ENCODE measurements around the gene NACC2. TPM values are rescaled to one million over a fixed set of nuclear protein-coding genes. Genes with fewer than 3 reads are reported as not detected.

Gene NACC2, protein sequence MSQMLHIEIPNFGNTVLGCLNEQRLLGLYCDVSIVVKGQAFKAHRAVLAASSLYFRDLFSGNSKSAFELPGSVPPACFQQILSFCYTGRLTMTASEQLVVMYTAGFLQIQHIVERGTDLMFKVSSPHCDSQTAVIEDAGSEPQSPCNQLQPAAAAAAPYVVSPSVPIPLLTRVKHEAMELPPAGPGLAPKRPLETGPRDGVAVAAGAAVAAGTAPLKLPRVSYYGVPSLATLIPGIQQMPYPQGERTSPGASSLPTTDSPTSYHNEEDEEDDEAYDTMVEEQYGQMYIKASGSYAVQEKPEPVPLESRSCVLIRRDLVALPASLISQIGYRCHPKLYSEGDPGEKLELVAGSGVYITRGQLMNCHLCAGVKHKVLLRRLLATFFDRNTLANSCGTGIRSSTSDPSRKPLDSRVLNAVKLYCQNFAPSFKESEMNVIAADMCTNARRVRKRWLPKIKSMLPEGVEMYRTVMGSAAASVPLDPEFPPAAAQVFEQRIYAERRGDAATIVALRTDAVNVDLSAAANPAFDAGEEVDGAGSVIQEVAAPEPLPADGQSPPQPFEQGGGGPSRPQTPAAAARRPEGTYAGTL
- 1 to 10 TPM; 2.1 to 6.2 (median 2.8) TPM for polyA plus RNA-seq

DNA sequence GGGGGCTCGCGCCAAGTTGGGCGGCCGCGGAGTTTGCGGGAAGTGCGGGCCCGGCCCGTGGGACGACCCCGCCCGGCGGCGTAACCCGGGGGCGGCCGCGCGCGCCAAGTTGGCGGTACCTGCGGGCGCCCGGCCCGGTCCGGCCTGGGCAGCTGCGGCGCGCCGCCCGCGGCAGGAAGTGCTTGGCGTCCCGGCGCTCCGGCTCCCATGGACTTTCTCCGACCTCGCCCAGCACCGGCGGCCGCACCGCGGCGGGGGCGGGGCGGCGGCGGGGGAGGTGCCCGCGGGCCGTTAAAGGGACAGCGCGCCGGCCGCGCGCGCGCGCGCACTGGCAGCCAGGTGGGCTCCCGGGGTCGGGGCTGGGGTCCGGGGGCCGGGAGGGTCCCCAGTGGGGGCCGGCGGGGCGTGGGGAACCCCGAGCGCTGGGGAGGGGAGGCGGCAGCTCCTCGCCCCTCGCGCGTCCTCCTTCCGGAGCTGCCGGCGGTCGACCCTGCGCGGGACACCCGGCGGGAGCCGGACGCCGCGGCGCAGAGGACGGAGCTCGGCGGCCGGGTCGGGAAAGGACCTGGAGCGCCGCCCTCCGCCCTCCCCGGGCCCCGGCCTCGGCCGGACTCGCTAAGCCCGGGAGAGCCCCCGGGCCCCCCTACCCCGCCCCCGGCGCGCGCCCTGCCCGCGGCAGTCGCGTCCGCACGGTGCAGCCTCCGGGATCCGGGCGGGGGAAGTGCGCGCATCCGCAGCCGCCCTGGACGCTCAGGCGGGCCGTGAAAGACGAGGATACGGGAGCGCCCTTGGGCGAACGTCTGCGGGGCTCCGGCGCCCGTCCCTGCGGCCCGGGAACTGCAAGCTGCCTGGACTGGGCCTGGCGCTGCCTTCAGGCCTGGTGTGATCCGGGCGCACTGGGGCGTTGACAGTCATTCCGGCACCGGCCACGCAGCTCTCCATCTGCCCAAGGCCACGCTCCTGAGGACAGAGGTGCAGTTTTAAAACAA is at the start of gene NACC2:
NACC2 (minus strand) TSS at position 220 of the 989 bp plus-strand sequence. CDS start 44,768 bp downstream, outside the sequence.
- H3K27me3 Mint-ChIP-seq (ENCODE audit: low read depth in 3 of 3), result peaks cover 0 to 13% (median 0%) of the 10 kb centered on the region in 3 donors
- peak; percentile 39 to 41 (median 40) for DNase-seq
- H3K27ac Mint-ChIP-seq, result peak within 1 kb of the TSS in 5 of 6 donors; percentile 34 to 73 (median 51)
- H3K4me1 Mint-ChIP-seq, result peaks cover 17 to 31% of the 10 kb centered on the region in 2 donors
- peak within 1 kb of the TSS; percentile 57 to 83 (median 75) for H3K4me3 Mint-ChIP-seq
- H3K36me3 Mint-ChIP-seq, result no peaks in the 10 kb centered on the region
- H3K9me3 Mint-ChIP-seq, result peaks cover 0 to 2% (median 0%) of the 10 kb centered on the region in 6 donors

DNA sequence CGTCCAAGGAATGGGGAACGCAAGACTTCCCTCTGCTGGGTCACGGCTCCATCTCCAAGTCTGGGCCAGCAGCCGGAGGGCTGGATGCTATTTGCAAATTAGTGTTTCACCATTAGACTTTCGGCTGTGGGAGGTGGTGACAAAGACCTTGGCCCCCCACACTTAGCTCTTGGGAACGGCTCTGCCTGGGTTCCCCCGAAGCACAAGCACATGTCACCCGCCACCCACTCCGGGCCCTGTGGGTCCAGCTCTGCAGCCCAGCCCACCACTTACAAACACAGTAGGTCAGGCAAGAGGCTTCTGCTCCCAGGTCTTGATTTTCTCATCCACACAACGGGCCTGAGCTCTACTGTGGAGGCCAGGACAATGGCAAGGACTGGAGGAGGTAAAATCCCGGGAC is 49.4 kb upstream of the NACC2 start:
- Mint-ChIP-seq H3K36me3 (no peaks in the 10 kb centered on the region), H3K27ac (no peak overlapping the region), H3K4me3 (no peak overlapping the region)

DNA sequence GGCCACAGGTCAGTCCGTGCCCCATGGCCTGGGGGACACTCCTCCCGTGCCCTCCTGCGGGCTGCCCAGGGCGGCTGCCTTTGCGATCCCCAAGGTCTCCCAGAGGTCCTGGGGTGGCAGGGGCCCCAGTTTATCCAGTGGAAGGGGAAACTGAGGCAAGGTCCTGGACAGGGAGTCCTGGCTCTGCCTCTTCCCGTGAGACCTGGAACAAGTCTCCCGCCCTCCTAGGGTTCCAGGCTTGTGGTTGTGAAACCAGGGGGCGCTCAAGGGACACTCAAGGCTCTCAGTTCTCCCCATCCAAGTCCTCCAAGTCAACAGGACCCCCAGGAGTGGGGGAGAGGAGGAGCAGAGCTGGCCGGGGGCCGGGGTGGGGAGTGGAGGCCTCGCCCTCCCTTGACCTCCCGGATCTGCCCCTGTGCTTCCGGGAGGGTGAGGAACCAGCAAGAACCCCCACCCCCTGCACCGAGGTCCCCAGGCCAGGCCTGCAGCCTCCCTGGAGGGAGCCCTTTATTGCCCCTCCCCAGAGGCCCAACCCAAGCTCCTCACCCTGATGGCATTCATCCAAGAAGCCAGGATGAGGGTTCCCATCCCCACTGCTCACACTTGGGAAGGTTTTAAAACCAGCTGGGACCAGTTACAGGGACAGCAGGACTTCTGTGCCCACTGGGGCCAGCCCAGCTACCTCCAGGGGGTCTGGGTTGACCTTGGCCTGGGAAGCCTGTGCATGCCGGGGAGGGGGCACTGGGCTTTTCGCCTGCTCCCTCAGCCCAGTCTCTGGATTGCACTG is 48.3 kb upstream of the NACC2 start:
- no peaks in the 10 kb centered on the region for H3K36me3 Mint-ChIP-seq
- H3K4me1 Mint-ChIP-seq, result no peaks in the 10 kb centered on the region
- no peak overlapping the region for H3K4me3 Mint-ChIP-seq
- H3K27me3 Mint-ChIP-seq (ENCODE audit: low read depth in 3 of 3), result peaks cover 2 to 6% (median 5%) of the 10 kb centered on the region in 3 donors
- H3K9me3 Mint-ChIP-seq, result no peaks in the 10 kb centered on the region
- H3K27ac Mint-ChIP-seq, result no peak overlapping the region
- DNase-seq, result no peak

More for the DNA sequence above, 49.4 kb upstream of the NACC2 start:
- no peaks in the 10 kb centered on the region for H3K4me1 Mint-ChIP-seq
- no peaks in the 10 kb centered on the region for H3K9me3 Mint-ChIP-seq
- no peak for DNase-seq
- peaks cover 2 to 6% (median 5%) of the 10 kb centered on the region in 3 donors for H3K27me3 Mint-ChIP-seq (ENCODE audit: low read depth in 3 of 3)

DNA sequence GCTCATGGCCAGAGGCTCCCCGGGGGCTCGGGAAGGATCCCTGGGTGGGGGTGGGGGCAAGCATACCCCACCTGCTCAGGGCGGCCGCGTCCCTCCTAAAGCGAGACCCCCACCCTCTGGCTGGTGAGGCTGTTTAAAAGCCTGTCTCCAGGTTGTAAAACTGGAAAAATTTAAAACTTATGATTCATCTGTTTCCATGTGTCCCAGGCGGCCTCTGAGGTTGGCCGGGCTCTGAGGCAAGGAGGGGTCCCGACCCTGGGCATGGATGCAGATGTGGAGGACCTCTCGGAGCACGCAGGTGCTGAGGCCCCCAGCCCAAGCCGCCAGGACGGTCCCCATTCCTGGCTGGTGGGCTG is 47.7 kb upstream of the NACC2 start:
- Mint-ChIP-seq H3K4me3 (no peak overlapping the region), H3K27me3 (ENCODE audit: low read depth in 3 of 3) (peaks cover 2 to 6% (median 5%) of the 10 kb centered on the region in 3 donors), H3K9me3 (no peaks in the 10 kb centered on the region), H3K36me3 (no peaks in the 10 kb centered on the region), H3K4me1 (no peaks in the 10 kb centered on the region), H3K27ac (no peak overlapping the region)
- DNase-seq, result no peak

DNA sequence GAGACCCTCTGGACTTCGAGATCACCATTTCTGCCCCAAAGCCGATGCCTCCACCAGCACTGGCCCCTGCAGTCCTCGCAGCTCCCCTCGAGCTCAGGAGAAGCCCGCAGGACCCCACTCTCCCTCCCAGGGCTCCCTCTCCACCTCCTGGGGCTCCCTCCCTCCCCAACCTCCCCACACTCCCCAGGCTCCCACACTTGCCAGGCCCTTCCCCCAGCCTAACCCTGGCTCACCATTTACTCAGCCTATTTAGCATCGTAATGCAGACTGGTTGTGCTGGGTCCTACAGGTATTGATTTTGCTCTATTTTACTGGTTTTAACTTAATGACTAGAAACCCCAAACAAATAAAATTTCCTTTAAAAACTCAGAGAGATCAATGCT is 47.3 kb upstream of the NACC2 start:
- Mint-ChIP-seq H3K27me3 (ENCODE audit: low read depth in 3 of 3) (peaks cover 2 to 6% (median 5%) of the 10 kb centered on the region in 3 donors), H3K9me3 (no peaks in the 10 kb centered on the region), H3K36me3 (no peaks in the 10 kb centered on the region), H3K27ac (no peak overlapping the region), H3K4me1 (no peaks in the 10 kb centered on the region), H3K4me3 (no peak overlapping the region)
- no peak for DNase-seq

DNA sequence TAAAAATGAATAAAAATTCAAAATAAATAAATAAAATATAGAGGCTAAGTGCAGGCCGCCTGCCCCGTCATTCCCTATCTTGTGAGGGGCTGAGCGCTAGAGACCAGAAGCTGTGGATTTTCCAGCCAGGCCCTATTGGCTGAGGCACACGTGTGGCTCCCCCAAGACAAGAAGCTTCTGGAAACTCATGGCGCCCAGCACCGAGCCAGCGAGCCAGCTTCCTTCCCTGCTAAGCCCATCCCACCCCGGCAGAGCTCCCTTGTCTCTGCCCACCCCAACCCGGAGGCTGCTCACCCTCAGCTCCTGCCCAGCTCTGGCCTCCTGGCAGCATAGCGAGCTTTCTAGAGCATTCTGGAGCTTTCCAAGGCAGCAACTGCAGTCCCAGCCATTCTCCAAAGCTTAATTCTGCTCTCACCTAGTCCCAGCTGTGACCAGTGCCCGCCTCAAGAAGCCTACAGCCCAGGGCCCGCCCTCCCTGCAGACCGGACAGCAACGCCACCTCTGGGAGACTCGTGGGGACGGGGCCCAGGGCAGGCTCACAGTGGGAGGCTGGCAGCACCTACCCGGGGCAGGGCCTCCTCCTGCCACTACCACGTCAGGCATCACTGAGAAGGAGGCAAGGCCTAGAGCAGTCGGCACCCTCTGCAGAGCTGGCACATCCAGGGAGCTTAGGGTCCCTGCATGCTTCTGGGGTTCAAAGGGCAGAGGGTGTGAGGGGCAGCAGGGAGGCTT is 46.8 kb upstream of the NACC2 start:
- H3K4me3 Mint-ChIP-seq, result no peak overlapping the region
- no peak for DNase-seq
- H3K36me3 Mint-ChIP-seq, result no peaks in the 10 kb centered on the region
- H3K9me3 Mint-ChIP-seq, result no peaks in the 10 kb centered on the region
- H3K4me1 Mint-ChIP-seq, result no peaks in the 10 kb centered on the region
- peaks cover 2 to 6% (median 5%) of the 10 kb centered on the region in 3 donors for H3K27me3 Mint-ChIP-seq (ENCODE audit: low read depth in 3 of 3)
- no peak overlapping the region for H3K27ac Mint-ChIP-seq

DNA sequence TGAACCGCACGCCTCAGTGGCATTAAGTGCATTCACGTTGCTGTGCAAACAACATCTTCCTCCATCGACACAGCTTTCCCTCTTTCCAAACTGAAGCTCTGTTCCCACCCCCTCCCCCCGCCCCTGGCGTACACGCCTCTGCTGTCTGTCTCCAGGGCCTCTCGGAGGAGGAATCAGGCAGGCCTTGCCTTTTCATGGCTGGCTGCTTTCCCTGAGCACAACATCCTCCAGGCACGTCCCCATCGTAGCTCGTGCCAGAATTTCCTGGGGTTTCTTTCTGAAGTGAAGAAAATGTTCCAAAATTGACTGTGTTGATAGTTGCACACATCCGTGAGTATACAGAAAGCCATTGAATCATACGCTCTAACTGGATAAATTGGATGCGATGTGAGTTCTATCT is 45.9 kb upstream of the NACC2 start:
- H3K27me3 Mint-ChIP-seq (ENCODE audit: low read depth in 3 of 3), result peaks cover 2 to 5% (median 4%) of the 10 kb centered on the region in 3 donors
- DNase-seq, result no peak
- H3K36me3 Mint-ChIP-seq, result no peaks in the 10 kb centered on the region
- H3K9me3 Mint-ChIP-seq, result no peaks in the 10 kb centered on the region
- no peak overlapping the region for H3K4me3 Mint-ChIP-seq
- no peak overlapping the region for H3K27ac Mint-ChIP-seq
- H3K4me1 Mint-ChIP-seq, result no peaks in the 10 kb centered on the region

DNA sequence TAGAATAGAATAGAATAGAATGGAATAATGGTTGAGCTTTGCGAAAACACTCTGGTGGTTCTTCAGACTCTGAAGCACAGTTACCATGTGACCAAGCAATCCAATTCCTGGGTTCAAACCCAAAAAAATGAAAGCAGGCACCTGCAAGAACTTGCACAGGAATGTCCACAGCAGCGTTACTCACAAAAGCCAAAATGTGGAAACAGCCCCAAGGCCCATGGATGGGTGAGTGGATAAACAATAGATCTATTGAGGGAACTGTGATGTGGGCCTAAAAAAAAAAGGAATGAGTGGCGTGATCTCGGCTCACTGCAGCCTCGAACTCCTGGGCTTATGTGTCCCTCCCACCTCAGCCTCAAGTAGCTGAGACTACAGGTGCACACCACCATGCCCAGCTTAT is 45.0 kb upstream of the NACC2 start:
- DNase-seq, result no peak
- H3K36me3 Mint-ChIP-seq, result no peaks in the 10 kb centered on the region
- no peaks in the 10 kb centered on the region for H3K9me3 Mint-ChIP-seq
- no peaks in the 10 kb centered on the region for H3K4me1 Mint-ChIP-seq
- H3K27me3 Mint-ChIP-seq (ENCODE audit: low read depth in 3 of 3), result peaks cover under 1 to 5% (median 2%) of the 10 kb centered on the region in 3 donors
- H3K4me3 Mint-ChIP-seq, result no peak overlapping the region
- no peak overlapping the region for H3K27ac Mint-ChIP-seq

DNA sequence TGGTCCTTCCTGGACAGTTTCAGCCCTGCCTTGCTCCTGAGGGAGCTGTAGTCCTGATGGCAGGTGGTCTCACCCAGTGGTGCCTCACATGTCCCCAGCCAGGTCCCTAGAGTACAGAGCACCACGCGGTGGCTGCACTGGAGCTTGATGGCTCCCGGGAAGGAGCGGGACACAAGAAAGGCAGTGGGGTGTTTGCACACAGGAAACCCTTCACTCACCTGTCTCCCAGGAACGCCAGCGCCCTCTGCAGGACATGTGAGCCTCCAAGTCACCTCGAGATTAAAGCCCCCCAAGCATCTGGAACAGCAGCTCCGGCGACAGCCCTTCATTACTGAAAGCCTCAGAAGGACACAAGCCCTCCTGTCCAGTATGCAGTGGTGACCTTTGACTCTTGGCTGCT is 43.5 kb upstream of the NACC2 start:
- no peaks in the 10 kb centered on the region for H3K9me3 Mint-ChIP-seq
- no peak for DNase-seq
- H3K27me3 Mint-ChIP-seq (ENCODE audit: low read depth in 3 of 3), result peaks cover 3 to 15% (median 7%) of the 10 kb centered on the region in 3 donors
- H3K36me3 Mint-ChIP-seq, result no peaks in the 10 kb centered on the region
- no peak overlapping the region for H3K4me3 Mint-ChIP-seq
- no peak overlapping the region for H3K27ac Mint-ChIP-seq
- peaks cover 0 to 7% of the 10 kb centered on the region in 2 donors for H3K4me1 Mint-ChIP-seq

DNA sequence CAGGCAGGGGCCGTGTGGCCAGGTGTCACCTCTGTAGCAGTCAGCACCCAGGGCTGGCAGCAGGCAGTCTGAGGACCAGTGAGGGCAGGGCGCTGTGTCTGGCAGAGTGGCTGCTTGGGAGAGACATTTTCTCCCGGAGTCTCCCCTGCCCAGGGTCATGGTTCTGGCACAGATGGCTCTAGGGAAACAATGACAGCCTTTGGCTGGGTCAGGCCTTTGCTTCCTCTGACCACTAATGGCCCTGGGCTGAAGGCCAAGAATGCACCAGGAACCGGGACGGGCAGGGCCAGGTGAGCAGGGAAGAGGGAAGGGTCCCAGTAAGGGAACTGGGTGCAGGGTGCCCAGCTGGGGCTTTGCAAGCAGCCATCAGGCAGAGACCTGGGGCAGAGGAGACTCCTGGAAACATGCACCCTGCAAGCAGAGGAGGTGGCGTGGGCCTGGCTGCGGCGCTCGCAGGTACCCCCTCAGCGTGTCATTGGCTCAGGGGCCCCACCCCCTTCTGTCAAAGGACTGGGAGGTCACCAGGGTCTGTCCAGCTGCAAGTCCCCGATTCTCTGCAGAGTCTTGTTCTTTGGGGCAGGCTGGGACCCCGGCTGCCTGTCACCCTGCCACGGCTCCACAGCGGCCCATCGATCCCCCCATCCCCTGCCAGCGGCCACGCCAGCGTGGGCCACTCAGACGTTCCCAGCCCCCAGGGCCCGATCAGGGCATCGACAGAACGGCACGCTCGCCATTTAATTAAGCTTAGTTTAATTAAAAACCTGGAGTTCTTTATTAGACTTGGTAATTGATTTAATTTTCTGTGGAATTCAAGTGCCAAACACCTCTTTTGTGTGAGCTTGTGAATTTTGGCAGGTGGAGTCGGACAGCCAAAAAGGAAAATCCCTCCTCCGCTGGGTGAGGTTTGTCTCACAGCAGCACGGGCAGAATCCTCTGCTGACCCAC is 42.5 kb upstream of the NACC2 start:
- Mint-ChIP-seq H3K27ac (no peak overlapping the region), H3K36me3 (no peaks in the 10 kb centered on the region), H3K27me3 (ENCODE audit: low read depth in 3 of 3) (peaks cover 3 to 16% (median 9%) of the 10 kb centered on the region in 3 donors), H3K4me3 (no peak overlapping the region), H3K4me1 (peaks cover 0 to 8% of the 10 kb centered on the region in 2 donors), H3K9me3 (no peaks in the 10 kb centered on the region)
- no peak for DNase-seq

DNA sequence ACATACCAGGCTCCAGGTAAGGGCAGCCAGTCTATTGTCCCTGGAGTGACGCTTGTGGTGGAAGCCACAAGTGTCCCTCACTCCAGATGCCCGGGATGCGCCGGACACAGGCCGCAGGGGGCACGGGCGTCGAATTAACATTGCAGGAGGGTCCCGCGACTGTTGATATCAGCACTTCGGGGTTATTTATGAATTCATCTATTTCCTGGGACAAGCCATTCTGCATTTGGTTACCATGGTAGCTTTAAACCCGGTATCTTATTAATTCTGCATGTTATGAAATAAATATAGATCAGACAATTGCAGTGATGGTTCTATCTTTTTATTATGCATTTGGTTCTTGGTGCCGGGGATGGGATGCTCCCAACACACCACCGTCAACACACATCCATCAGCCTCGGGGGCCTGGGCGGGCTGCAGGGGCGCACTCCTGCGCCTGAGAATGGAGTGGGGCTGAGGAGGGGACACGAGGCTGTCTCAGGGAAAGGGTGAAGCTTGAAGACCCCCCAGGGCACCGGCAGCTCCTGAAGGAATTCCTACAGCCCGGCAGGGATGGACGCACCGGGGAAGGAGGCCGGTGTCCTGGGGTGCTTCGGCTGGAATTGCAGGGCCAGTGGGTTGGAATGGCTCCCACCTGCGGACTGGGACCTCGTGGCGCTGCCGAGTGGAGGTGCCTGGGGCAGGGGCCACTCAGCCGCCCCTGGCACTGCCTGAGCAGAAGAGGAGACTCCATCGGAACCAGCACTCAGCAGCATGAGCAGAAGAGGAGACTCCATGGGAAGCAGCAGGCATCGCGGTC is 41.2 kb upstream of the NACC2 start:
- DNase-seq, result no peak
- Mint-ChIP-seq H3K4me1 (peaks cover 0 to 12% of the 10 kb centered on the region in 2 donors), H3K4me3 (no peak overlapping the region), H3K36me3 (no peaks in the 10 kb centered on the region), H3K9me3 (no peaks in the 10 kb centered on the region), H3K27ac (no peak overlapping the region), H3K27me3 (ENCODE audit: low read depth in 3 of 3) (peaks cover 3 to 19% (median 13%) of the 10 kb centered on the region in 3 donors)
